Smooth muscle cell (in vitro differentiated cells): ENCODE data around the gene KCNH2. TPM values are rescaled to one million over a fixed set of nuclear protein-coding genes. Genes with fewer than 3 reads are reported as not detected.

Experiments
- DNase-seq: peaks from one replicate; lab custom pipeline; 2025; ENCODE audit not compliant: unreplicated experiment; lab: John Stamatoyannopoulos, UW
- H2AFZ ChIP-seq: fragments of 200-600 bp; sonication (generic); 2 replicates; pipeline ENCODE4 v1.6.0; 2016; ENCODE audit warnings: antibody characterized with exemption, low read depth, mild to moderate bottlenecking
- H3F3A ChIP-seq: fragments of 200-600 bp; sonication (generic); 2 replicates; pipeline ENCODE4 v1.6.0; 2017; ENCODE audit warnings: antibody characterized with exemption, low read depth
- H3K27ac ChIP-seq: fragments of 200-600 bp; sonication (generic); 2 replicates; pipeline ENCODE4 v1.5.1; 2016; ENCODE audit warnings: low read depth, mild to moderate bottlenecking
- H3K27me3 ChIP-seq: fragments of 200-600 bp; sonication (generic); 2 replicates; pipeline ENCODE4 v1.6.1; 2016; ENCODE audit warnings: low read depth, mild to moderate bottlenecking
- H3K36me3 ChIP-seq: fragments of 200-600 bp; sonication (generic); 2 replicates; pipeline ENCODE4 v1.5.1; 2016; ENCODE audit warnings: low read depth
- H3K4me1 ChIP-seq: fragments of 200-600 bp; sonication (generic); 2 replicates; pipeline ENCODE4 v1.5.1; 2016; ENCODE audit warnings: low read depth
- H3K4me2 ChIP-seq: fragments of 200-600 bp; sonication (generic); 2 replicates; pipeline ENCODE4 v1.6.0; 2016; ENCODE audit warnings: mild to moderate bottlenecking
- H3K4me3 ChIP-seq: fragments of 200-600 bp; sonication (generic); 2 replicates; pipeline ENCODE4 v1.5.1; 2016; ENCODE audit warnings: mild to moderate bottlenecking
- H3K79me2 ChIP-seq: fragments of 200-600 bp; sonication (generic); 2 replicates; pipeline ENCODE4 v1.6.0; 2016; ENCODE audit warnings: low read depth, mild to moderate bottlenecking
- H3K9ac ChIP-seq: fragments of 200-600 bp; sonication (generic); 2 replicates; pipeline ENCODE4 v1.6.0; 2016; ENCODE audit warnings: low read depth
- H3K9me3 ChIP-seq: fragments of 200-600 bp; sonication (generic); replicated peaks from 2 replicates; pipeline ENCODE4 v1.5.1; 2016; ENCODE audit warnings: low read depth
- H4K20me1 ChIP-seq: fragments of 200-600 bp; sonication (generic); 2 replicates; pipeline ENCODE4 v1.6.0; 2016; ENCODE audit warnings: low read depth
- WGBS: methylation state at CpG from one replicate; pipeline ENCODE4 v1.1.7; 2016; ENCODE audit warnings: low lambda C conversion rate; 5-methylcytosine and 5-hydroxymethylcytosine counted together
- polyA plus RNA-seq: library from polyadenylated mRNA; unstranded; fragments of >200 nt; fragmentation: Nextera tagmentation; extraction: Ambion mirVana; gene quantifications from 2 replicates; pipeline ENCODE4 v1.2.1, GENCODE V29; 2016
- total RNA-seq: library from RNA; depleted of rRNA; stranded (reverse); fragments of >200 nt; gene quantifications from 2 replicates; pipeline ENCODE4 v1.2.3, GENCODE V29; 2014
- TF ChIP-seq, protein P1 (sequence below): fragments of 200-600 bp; sonication (generic); IDR thresholded peaks from 2 replicates; pipeline ENCODE4 v1.5.1; 2017; ENCODE audit warnings: borderline replicate concordance, mild to moderate bottlenecking, antibody characterized with exemption; ENCODE audit not compliant: insufficient read depth, poor library complexity, severe bottlenecking

KCNH2 gene
- total and polyA plus RNA-seq, 2 experiments from 2014 or later = 12.9 to 37.7 TPM

DNA sequence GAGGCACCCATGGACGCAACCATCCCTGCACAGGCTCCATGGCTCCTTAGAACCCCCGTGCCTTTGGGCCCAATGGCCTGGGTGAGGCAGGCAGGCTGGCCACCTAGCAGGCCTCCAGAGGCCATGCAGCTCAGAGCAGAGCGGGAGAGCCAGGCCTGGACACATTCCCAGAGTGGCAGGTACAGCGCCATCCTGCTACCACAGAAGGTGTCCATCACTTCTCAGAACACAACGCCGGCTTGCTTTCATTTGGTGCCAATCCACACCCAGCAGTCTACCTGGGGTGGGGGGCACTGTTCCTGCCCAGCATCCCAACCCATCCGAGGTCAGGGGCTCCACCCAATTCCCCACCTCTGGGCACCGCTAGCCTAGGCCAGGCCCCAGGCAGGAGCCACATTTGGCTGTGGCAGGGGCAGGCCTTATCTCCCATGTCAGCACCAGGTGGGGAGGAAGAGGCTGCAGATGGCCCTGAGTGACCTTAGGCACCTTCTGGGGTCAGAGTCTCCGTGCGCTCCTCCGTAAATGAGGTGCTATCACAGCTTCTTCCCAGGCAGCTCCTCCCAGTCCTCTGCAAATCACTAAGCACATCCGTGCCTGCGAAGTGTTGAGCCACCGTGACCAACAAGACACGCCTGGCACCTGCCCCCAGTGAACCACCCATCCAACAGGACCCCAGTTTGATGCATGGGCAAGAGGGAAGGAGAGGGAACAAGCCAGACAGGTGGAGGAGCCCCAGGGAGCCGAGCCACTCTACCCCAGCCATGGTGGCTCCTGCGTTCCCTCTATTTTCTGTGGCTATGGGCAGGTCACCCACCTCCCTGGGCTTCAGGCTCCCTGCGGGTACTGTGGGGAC is 14.2 kb downstream of the KCNH2 start:
- no peak overlapping the region for H3K4me3 ChIP-seq
- no peak overlapping the region for H2AFZ ChIP-seq
- H3K4me2 ChIP-seq = no peak overlapping the region
- DNase-seq = no peak
- no peaks in the 10 kb centered on the region for H3K9me3 ChIP-seq
- no peaks in the 10 kb centered on the region for H4K20me1 ChIP-seq
- TF ChIP-seq, protein P1, sequence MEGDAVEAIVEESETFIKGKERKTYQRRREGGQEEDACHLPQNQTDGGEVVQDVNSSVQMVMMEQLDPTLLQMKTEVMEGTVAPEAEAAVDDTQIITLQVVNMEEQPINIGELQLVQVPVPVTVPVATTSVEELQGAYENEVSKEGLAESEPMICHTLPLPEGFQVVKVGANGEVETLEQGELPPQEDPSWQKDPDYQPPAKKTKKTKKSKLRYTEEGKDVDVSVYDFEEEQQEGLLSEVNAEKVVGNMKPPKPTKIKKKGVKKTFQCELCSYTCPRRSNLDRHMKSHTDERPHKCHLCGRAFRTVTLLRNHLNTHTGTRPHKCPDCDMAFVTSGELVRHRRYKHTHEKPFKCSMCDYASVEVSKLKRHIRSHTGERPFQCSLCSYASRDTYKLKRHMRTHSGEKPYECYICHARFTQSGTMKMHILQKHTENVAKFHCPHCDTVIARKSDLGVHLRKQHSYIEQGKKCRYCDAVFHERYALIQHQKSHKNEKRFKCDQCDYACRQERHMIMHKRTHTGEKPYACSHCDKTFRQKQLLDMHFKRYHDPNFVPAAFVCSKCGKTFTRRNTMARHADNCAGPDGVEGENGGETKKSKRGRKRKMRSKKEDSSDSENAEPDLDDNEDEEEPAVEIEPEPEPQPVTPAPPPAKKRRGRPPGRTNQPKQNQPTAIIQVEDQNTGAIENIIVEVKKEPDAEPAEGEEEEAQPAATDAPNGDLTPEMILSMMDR = no peak
- H3K79me2 ChIP-seq = no peaks in the 10 kb centered on the region
- H3K9ac ChIP-seq = no peak overlapping the region
- H3K27ac ChIP-seq = no peak overlapping the region
- 95% methylated on average over 18 of the region's 18 CpGs for WGBS
- H3K4me1 ChIP-seq = peaks cover 5% of the 10 kb centered on the region
- no peaks in the 10 kb centered on the region for H3K36me3 ChIP-seq
- H3K27me3 ChIP-seq = no peaks in the 10 kb centered on the region
- peaks cover 5% of the 10 kb centered on the region for H3F3A ChIP-seq

DNA sequence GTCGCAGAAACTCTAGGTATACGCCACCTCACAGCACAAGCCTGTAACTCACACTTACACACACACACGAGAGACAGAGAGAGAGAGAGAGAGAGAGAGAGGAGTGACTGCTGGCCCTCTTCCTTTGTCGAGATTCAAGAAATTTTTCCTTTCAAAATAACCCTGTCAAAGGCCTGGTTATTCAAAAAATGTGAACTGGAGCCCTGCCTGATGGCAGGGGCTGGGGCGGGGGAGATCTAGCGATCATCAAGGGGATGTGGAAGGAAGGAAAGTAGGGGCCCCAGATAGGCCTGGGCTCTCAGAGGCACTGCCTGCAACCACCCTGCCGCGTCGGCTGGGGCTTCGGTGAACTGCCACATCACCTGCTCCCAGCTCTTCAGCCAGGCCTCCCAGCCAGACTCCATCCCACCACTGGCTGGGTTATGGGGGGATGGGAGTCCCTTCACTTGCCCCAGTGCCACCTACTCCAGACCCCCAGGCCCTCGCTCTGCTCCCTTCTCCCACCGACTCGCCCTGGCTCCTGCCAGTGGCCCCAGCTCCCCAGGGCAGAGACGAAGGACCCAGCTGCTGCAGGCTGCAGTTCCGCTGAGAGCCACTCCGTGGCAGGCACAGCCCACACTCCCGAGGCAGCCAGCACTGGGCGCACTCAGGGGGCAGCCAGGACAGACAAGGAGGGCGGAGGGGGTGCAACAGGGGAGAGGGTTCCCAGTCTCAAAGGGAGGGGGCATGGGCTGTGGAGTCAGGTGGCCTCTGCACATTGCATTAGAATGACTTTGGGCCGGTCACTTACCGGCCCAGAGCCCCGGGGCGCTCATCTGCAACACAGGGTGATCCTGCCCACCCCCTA is 15.3 kb downstream of the KCNH2 start:
- no peak for DNase-seq
- H3K9ac ChIP-seq = no peak overlapping the region
- no peak overlapping the region for H3K27ac ChIP-seq

DNA sequence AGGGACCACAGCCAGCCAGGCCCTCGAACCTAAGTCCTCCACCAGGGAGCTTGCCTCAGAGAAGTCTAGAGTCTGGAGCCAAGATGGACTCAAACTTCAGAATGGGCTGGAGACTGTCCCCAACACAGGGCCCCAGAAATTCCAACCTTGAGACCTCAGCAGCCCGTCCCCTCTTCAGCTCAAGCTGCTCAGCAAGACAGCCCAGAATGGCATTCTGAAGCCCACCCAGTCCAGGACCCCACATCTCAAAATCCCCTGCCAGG is 15.9 kb downstream of the KCNH2 start:
- DNase-seq = no peak
- no peaks in the 10 kb centered on the region for H3K36me3 ChIP-seq
- H3K9me3 ChIP-seq = no peaks in the 10 kb centered on the region
- H3K4me3 ChIP-seq = no peak overlapping the region
- H2AFZ ChIP-seq = no peak overlapping the region
- H3K4me2 ChIP-seq = peak overlapping the region; percentile 26
- no peak overlapping the region for H3K27ac ChIP-seq
- no peaks in the 10 kb centered on the region for H4K20me1 ChIP-seq
- H3K4me1 ChIP-seq = peaks cover 4% of the 10 kb centered on the region
- H3K27me3 ChIP-seq = no peaks in the 10 kb centered on the region
- H3K79me2 ChIP-seq = no peaks in the 10 kb centered on the region
- TF ChIP-seq, protein P1 = no peak
- WGBS = 76% methylated on average over 2 of the region's 2 CpGs
- H3K9ac ChIP-seq = no peak overlapping the region
- peaks cover 5% of the 10 kb centered on the region for H3F3A ChIP-seq

More for the DNA sequence above, 15.3 kb downstream of the KCNH2 start:
- H4K20me1 ChIP-seq = no peaks in the 10 kb centered on the region
- TF ChIP-seq, protein P1 = peak; percentile 83
- H3K36me3 ChIP-seq = no peaks in the 10 kb centered on the region
- 49% methylated on average over 22 of the region's 23 CpGs for WGBS
- H3K79me2 ChIP-seq = no peaks in the 10 kb centered on the region
- H3K27me3 ChIP-seq = no peaks in the 10 kb centered on the region
- H3F3A ChIP-seq = peaks cover 5% of the 10 kb centered on the region
- H2AFZ ChIP-seq = no peak overlapping the region
- H3K9me3 ChIP-seq = no peaks in the 10 kb centered on the region
- peaks cover 4% of the 10 kb centered on the region for H3K4me1 ChIP-seq
- no peak overlapping the region for H3K4me3 ChIP-seq
- peak overlapping the region; percentile 26 for H3K4me2 ChIP-seq
